IPS-NIHi7 (cell line): Measurements from ENCODE around the gene PEX6.

Source experiments
- DNase-seq: peaks from one replicate; pipeline ENCODE4 v3.0.0; 2012; ENCODE audit warnings: mixed read lengths; ENCODE audit errors: extremely low spot score

Gene PEX6

DNA sequence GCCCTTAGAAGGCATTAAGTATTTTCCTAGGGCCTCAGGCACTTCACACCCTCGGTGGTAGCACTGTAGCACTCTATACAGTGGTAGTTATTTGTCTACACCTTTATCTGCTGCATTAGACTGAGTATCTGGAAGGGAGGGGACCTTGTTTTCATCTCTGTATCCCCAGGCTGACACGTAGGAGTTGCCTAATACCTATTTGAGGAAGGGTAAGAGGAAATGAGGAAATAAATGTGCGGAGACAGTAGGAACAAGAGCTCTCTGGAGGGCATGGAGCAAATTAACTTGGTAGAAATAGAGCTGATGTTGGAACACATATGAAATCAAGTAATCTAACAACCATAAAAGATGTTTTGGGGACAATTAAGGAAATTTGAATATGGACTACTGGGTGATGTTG, 45.8 kb downstream of the PEX6 start:
- DNase-seq = no peak

DNA sequence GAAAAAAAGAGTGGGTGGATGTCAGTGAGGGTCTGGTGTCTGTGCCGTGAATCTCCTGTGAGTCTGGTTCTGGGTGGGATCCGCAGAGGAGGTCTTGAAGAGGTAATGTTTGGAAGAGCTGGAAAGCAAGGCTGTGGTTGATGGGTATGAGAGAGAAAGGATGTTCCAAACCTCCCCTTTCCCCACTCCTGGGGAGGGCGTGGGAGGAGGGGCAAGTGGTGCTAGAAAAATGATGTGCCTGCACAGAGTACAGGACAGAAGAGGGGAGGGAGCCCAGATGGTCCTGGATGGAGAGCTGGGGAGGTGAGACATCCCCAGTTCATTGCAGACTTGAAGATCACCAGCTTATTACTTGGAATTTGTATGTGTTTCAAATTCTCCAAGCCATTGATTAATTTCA, 46.6 kb downstream of the PEX6 start:
- no peak for DNase-seq

DNA sequence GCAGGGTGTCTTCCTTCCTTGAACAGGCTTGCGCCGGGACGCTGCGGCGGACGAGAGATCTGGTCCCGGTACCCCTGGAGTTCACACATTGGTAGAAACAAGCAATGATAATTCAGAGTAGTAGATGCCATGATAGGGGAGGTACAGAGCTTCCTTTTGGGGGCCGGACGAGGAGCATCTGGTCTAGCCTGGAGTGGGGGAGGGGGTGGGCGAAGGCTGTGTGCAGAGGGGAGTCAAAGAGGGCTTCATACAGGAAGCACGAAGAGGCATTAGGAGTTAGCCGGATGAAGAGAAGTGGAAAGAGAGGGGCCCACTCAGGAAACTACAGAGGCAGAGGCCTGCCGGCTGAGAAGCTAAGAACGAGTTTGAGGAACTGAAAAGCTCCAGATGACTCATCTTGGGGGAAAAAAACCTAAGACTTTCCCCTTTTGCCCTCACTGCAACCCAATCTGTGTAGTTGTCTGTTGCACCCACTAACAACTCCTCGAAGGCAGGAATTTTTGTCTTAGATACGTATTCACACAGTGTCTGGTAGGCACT, 49.1 kb downstream of the PEX6 start:
- DNase-seq = no peak

DNA sequence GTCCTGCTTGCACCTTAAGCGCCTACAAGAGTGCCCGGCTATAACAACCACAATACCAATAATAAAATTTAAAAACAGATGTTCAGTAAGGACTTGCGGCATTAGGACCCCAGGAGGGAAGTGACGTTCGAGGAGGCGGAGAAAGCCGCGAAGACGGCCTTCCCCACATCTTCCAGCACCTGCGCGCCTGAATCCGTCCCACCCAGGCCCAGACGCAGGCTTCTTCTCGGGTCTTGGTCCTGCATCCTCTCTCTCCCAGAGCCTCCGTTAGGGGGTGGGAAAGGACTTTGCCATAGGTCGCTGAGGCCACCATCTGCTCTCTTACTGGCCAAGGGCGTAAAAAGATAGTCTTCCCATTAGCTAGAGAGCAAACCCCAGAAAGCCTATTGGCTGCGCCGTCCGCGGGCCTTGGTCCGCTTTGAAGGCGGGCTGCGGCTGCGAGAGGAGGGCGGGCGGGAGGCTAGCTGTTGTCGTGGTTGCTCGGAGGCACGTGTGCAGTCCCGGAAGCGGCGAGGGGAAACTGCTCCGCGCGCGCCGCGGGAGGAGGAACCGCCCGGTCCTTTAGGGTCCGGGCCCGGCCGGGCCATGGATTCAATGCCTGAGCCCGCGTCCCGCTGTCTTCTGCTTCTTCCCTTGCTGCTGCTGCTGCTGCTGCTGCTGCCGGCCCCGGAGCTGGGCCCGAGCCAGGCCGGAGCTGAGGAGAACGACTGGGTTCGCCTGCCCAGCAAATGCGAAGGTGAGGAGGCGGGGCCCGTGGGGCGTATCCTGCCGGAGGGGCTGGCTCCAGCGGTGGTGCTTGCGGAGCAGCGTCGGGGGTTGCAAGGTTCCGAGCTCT, 49.8 kb downstream of the PEX6 start, which contains the start of gene CNPY3:
Gene CNPY3 (plus strand): TSS at position 495 of the 835 bp plus-strand sequence. CDS start 91 bp downstream, at position 586.
- peak; percentile 94 for DNase-seq

DNA sequence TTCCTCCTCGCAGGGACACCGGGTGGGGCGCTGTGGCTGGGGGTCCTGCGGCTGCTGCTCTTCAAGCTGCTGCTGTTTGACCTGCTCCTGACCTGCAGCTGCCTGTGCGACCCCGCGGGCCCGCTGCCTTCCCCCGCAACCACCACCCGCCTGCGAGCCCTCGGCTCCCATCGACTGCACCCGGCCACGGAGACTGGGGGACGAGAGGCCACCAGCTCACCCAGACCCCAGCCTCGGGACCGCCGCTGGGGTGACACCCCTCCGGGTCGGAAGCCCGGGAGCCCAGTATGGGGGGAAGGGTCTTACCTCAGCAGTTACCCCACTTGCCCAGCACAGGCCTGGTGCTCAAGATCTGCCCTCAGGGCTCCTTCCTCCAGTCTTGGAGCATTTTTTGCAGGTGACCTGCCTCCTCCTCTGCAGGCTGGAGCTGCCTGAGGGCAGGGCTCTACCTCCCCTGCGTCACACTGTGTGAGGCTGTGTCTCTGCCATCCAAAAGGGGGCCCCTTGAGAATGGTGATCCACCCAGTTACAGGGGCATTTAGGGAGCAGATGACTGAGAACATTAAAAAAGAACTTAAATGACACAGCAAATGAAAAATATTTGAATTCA, 53.6 kb downstream of the PEX6 start:
- peak; percentile 41 for DNase-seq

DNA sequence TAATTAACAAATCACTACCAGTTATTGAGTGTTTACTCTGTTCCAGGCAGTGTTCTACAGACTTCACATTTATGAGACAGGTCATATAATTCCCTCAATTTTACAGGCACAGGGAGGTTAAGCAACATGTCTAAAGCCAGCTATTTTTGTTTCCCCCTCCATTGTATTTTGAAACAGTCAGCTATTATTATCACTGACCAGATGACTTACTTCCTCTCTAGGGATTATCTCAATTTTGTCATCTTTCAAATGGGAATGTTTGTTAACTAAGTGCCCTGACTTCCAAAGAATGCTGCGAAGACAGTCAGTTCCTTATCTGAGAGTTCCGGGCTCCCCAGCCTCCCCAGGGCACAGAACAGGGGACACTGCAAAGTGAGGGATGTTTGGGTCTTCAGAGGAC, 55.3 kb downstream of the PEX6 start:
- no peak for DNase-seq

DNA sequence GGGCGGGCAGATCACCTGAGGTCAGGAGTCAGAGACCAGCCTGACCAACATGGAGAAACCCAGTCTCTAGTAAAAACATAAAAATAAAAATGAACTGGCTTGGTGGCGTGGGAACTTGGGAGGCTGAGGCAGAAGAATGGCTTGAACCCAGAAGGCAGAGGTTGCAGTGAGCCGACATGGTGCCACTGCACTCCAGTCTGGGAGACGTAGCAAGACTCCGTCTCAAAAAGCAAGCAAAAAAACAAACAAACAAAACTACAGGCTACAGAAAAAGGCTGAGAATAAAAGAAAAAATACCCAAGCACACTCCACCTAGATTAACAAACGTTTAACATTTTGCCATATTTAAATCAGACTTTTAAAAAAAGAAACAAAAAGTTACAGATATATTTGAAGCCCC, 57.2 kb downstream of the PEX6 start:
- DNase-seq = no peak

DNA sequence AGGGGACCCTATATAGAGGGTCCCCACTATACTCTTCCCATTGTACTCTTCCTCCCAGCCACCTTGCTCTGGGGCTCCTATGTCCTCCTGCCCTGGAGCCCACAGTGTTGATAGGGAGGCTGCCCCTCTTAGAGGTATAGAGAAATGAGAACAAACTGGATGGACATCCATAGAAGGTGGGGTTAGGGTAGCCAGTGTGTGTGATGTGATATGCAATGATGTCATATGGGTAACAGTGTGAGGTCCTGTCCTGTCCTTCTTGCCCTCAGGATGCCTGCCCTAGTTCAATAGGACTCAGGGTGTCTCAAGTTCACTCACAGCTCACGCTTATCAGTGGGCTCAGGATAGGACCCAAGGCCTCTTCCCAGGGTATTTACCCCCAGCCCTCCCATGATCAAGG, 62.7 kb downstream of the PEX6 start:
- no peak for DNase-seq

DNA sequence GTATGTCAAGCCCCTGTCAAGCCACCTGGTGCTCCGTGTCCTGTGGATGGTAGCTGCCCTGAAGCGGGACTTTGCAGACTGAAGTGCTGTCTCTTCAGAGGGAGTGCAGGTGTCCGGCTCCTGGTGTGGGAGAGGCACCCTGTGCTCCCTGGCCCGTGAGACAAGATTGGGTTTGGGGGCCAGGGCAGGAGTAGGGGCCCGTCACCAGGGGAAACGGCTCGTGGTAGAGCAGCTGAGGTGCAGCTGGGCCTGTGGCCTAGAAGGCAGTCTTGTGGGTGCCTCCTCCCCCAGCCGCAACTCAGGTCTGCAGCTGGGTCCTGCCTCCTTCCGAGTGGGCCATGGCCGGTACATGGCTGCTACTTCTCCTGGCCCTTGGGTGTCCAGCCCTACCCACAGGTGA, 63.2 kb downstream of the PEX6 start, which contains the start of gene PTCRA:
Gene PTCRA (plus strand): TSS at position 322 of the 400 bp plus-strand sequence. CDS start 17 bp downstream, at position 339.
- no peak for DNase-seq

DNA sequence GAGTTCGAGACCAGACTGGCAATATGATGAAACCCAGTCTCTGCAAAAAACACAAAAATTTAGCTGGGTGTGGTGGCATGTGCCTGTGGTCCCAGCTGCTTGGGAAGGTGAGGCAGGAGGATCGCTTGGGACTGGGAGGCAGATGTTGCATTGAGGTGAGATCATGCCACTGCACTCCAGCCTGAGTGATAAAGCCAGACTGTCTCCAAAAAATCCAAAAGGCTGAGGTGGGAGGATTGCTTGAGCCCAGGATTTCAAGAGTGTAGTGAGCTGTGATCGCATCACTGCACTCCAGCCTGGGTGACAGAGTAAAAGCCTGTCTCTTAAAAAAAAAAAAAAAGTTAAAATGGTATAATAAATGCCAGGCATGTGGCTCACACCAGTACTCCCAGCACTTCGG, 64.4 kb downstream of the PEX6 start:
- DNase-seq = no peak
